OCI-LY1 (cell line): ENCODE measurements around the gene COL15A1.

Experiments used
- H2AFZ ChIP-seq: fragments of 200-600 bp; sonication (generic), shearing (Covaris generic); 2 replicates; pipeline ENCODE4 v1.6.0; 2014; ENCODE audit warnings: antibody characterized with exemption, mild to moderate bottlenecking, low read length
- H3F3A ChIP-seq: fragments of 200-600 bp; sonication (generic), shearing (Covaris generic); 2 replicates; pipeline ENCODE4 v1.6.0; 2014; ENCODE audit warnings: mild to moderate bottlenecking, antibody characterized with exemption, low read length, moderate library complexity; ENCODE audit not compliant: insufficient read depth
- H3K27ac ChIP-seq: fragments of 200-600 bp; sonication (generic); 2 replicates; pipeline ENCODE4 v1.5.1; 2014; ENCODE audit warnings: low read length, mixed run types, mild to moderate bottlenecking, low read depth; ENCODE audit not compliant: poor library complexity, severe bottlenecking
- H3K27me3 ChIP-seq: fragments of 200-600 bp; sonication (generic); 2 replicates; pipeline ENCODE4 v1.6.0; 2014; ENCODE audit warnings: antibody characterized with exemption, mild to moderate bottlenecking, low read length, moderate library complexity; ENCODE audit not compliant: insufficient read depth
- H3K36me3 ChIP-seq: fragments of 200-600 bp; sonication (generic); 2 replicates; pipeline ENCODE4 v1.6.1; 2014; ENCODE audit warnings: mild to moderate bottlenecking, antibody characterized with exemption, low read length, moderate library complexity, mixed read lengths; ENCODE audit not compliant: insufficient read depth
- H3K4me1 ChIP-seq: fragments of 200-600 bp; sonication (generic); 2 replicates; pipeline ENCODE4 v1.5.1; 2014; ENCODE audit warnings: mild to moderate bottlenecking, low read length, moderate library complexity; ENCODE audit not compliant: insufficient read depth, severe bottlenecking
- H3K4me2 ChIP-seq: fragments of 200-600 bp; sonication (generic), shearing (Covaris generic); 2 replicates; pipeline ENCODE4 v1.6.1; 2014; ENCODE audit warnings: low read length
- H3K4me3 ChIP-seq: fragments of 200-600 bp; sonication (generic); 2 replicates; pipeline ENCODE4 v1.5.1; 2014; ENCODE audit warnings: low read length, low read depth, mild to moderate bottlenecking, mixed read lengths; ENCODE audit not compliant: poor library complexity, severe bottlenecking
- H3K79me2 ChIP-seq: fragments of 200-600 bp; shearing (Covaris generic); 2 replicates; pipeline ENCODE4 v1.6.1; 2016; ENCODE audit warnings: mixed run types, low read length, mixed read lengths; ENCODE audit not compliant: insufficient read depth
- H3K9ac ChIP-seq: fragments of 200-600 bp; sonication (generic), shearing (Covaris generic); 2 replicates; pipeline ENCODE4 v1.6.1; 2014; ENCODE audit warnings: mild to moderate bottlenecking, low read length, mixed read lengths
- H3K9me2 ChIP-seq: fragments of 200-600 bp; sonication (generic), shearing (Covaris generic); 2 replicates; pipeline ENCODE4 v1.6.1; 2014; ENCODE audit warnings: low read depth, mild to moderate bottlenecking, low read length, mixed read lengths
- H3K9me3 ChIP-seq: fragments of 200-600 bp; shearing (Covaris generic); 2 replicates; pipeline ENCODE4 v1.6.1; 2014; ENCODE audit warnings: low read length, mixed read lengths
- H4K20me1 ChIP-seq: fragments of 200-600 bp; sonication (generic), shearing (Covaris generic); 2 replicates; pipeline ENCODE4 v1.6.0; 2016; ENCODE audit warnings: mild to moderate bottlenecking, low read length; ENCODE audit not compliant: insufficient read depth
- EZH2 ChIP-seq: fragments of 200-600 bp; sonication (generic), shearing (Covaris generic); IDR thresholded peaks from 2 replicates; pipeline ENCODE4 v1.8.0; 2017; ENCODE audit warnings: borderline replicate concordance, mixed run types, mild to moderate bottlenecking, antibody characterized with exemption, low read length, moderate library complexity, mixed read lengths
- TF ChIP-seq, protein P1 (sequence below): fragments of 200-600 bp; sonication (generic), shearing (Covaris generic); IDR thresholded peaks from 2 replicates; pipeline ENCODE4 v1.5.1; 2017; ENCODE audit warnings: mild to moderate bottlenecking, antibody characterized with exemption, low read length, moderate library complexity, mixed read lengths

Gene COL15A1

DNA sequence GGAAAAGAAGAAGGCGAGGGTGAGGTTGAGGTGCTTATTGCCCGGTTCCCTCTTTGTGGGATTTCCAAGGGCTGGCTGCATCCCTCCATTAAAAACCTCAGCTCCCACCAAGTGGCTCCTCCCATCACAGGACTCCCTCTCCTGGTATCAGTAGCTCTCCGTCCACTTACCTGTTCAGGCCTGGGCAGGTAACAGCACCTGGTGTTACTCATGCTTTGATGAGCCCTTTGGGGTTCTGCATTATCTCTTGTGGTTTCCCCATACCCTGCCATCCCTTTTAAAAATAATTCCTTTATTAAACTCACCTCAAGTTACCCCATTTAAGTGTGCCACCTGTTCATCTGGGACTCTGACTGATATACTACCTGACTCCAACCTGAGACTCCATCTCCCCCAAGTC, 143.8 kb downstream of the COL15A1 start:
- no peak overlapping the region for H3K27ac ChIP-seq
- no peaks in the 10 kb centered on the region; the same call in 1 of the 2 replicates for H3K36me3 ChIP-seq
- peaks cover 5% of the 10 kb centered on the region for H3K4me1 ChIP-seq
- no peak overlapping the region for H3K4me2 ChIP-seq
- no peak overlapping the region for H3K9ac ChIP-seq
- no peaks in the 10 kb centered on the region for H3F3A ChIP-seq
- H3K4me3 ChIP-seq: no peak overlapping the region
- no peaks in the 10 kb centered on the region for H3K79me2 ChIP-seq
- no peak overlapping the region for H2AFZ ChIP-seq
- no peak for TF ChIP-seq EZH2
- TF ChIP-seq, protein P1, sequence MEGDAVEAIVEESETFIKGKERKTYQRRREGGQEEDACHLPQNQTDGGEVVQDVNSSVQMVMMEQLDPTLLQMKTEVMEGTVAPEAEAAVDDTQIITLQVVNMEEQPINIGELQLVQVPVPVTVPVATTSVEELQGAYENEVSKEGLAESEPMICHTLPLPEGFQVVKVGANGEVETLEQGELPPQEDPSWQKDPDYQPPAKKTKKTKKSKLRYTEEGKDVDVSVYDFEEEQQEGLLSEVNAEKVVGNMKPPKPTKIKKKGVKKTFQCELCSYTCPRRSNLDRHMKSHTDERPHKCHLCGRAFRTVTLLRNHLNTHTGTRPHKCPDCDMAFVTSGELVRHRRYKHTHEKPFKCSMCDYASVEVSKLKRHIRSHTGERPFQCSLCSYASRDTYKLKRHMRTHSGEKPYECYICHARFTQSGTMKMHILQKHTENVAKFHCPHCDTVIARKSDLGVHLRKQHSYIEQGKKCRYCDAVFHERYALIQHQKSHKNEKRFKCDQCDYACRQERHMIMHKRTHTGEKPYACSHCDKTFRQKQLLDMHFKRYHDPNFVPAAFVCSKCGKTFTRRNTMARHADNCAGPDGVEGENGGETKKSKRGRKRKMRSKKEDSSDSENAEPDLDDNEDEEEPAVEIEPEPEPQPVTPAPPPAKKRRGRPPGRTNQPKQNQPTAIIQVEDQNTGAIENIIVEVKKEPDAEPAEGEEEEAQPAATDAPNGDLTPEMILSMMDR: no peak
- peaks cover 8% of the 10 kb centered on the region; the same call in 1 of the 2 replicates for H3K9me3 ChIP-seq
- H3K9me2 ChIP-seq: no peaks in the 10 kb centered on the region
- H3K27me3 ChIP-seq: peaks cover 14% of the 10 kb centered on the region; the same call in 1 of the 2 replicates
- H4K20me1 ChIP-seq: no peaks in the 10 kb centered on the region

DNA sequence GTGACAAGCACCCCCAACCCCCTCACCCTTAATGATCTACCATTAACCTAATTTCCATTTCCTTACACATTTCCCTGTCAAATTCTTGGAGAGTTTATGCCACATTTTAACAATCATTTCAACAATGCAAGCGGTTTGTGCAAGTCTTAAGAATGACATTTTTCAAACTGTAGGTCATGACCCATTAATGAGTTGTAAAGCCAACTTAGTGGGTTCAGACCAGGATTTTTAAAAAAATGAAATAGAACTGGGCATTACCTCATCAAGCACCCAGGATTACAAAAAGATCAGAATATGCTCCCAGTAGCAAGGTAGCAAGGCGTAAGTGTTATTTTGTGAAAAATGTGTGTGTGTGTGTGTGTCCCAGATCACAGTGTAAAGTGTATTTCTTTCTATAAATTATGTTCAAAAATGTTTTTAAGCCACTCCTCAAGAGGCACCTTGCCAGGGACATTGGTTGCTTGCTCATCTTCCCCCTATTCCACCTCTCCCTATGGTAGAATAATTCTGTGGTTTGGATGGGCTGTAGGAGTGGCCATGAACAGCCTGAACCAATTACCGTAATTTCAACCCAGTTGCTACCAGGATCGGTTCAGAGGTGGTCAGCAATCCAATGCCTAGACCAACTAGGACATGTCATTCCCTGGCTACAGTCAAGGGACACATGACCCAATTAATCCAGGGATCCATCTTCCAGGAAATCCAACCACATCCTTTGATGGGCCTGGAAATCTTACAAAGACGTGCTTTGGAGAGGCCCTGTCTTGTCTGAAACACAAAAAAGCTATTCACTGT, 146.8 kb downstream of the COL15A1 start:
- H3K79me2 ChIP-seq: no peaks in the 10 kb centered on the region
- H3K9ac ChIP-seq: no peak overlapping the region
- H3K27ac ChIP-seq: no peak overlapping the region
- no peak overlapping the region for H2AFZ ChIP-seq
- no peaks in the 10 kb centered on the region; the same call in 1 of the 2 replicates for H3K36me3 ChIP-seq
- H3K27me3 ChIP-seq: peaks cover 5% of the 10 kb centered on the region; the same call in 1 of the 2 replicates
- peaks cover 8% of the 10 kb centered on the region; the same call in 1 of the 2 replicates for H3K9me3 ChIP-seq
- no peaks in the 10 kb centered on the region for H3F3A ChIP-seq
- no peak for TF ChIP-seq EZH2
- TF ChIP-seq, protein P1: no peak
- no peak overlapping the region for H3K4me3 ChIP-seq
- no peak overlapping the region for H3K4me2 ChIP-seq
- peaks cover 5% of the 10 kb centered on the region for H3K4me1 ChIP-seq
- H3K9me2 ChIP-seq: no peaks in the 10 kb centered on the region
- no peaks in the 10 kb centered on the region for H4K20me1 ChIP-seq

DNA sequence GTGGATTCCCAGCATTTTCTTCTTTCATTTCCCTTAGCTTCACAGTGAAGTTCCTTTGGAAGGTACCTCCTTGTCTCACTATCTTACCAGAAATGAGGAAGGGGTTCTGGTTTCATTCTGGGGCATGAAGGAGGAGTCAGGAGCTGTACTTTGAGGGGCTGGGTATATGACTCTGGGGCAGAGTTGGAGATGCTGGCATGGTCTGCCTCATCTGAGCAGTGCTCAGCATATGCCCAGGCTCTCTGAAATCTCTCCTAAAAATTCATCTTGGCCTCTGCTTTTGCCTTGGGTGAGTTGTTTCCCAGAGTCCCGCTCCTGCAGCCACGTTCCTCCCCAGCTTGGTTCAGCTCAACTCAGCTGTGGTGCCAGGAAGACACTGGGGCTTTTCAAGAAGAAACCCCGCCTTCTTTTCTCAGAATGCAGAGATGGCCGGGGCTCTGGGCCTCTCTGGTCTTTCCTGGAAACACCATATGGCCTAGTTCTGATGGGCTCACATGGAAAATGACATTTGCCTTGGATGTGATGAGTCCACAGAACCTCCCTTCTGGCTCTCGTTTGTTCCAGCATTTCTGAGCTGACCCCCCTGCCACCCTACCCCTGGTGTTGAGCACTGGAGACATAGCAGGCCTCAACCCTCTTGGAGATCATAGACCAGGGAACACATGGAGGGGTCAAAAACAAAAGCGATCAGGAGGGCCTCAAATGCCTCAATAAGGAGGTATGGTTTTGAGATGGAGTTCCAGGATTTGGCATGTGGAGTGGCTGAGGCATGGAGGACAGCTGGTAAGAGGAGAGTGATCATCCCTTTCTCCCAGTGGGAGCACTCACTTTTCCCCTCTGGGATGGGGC, 149.2 kb downstream of the COL15A1 start:
- H3K4me2 ChIP-seq: no peak overlapping the region
- no peaks in the 10 kb centered on the region for H4K20me1 ChIP-seq
- peaks cover 5% of the 10 kb centered on the region; the same call in 1 of the 2 replicates for H3K27me3 ChIP-seq
- no peak overlapping the region for H3K27ac ChIP-seq
- H3K9ac ChIP-seq: no peak overlapping the region
- peaks cover 8% of the 10 kb centered on the region; the same call in 1 of the 2 replicates for H3K9me3 ChIP-seq
- H3K4me1 ChIP-seq: no peaks in the 10 kb centered on the region
- no peak overlapping the region for H3K4me3 ChIP-seq
- TF ChIP-seq, protein P1: no peak
- TF ChIP-seq EZH2: no peak
- H3K36me3 ChIP-seq: no peaks in the 10 kb centered on the region; the same call in 1 of the 2 replicates
- no peaks in the 10 kb centered on the region for H3K9me2 ChIP-seq
- H3K79me2 ChIP-seq: no peaks in the 10 kb centered on the region
- no peak overlapping the region for H2AFZ ChIP-seq
- no peaks in the 10 kb centered on the region for H3F3A ChIP-seq
